H9 (cell line): ENCODE measurements around the gene SC5D. TPM values are rescaled to one million over a fixed set of nuclear protein-coding genes. Genes with fewer than 3 reads are reported as not detected.

ENCODE experiments used
- DNase-seq: peaks from one replicate; pipeline ENCODE4 v3.0.0-alpha.2; 2017
- H2AFZ ChIP-seq: one replicate; pipeline ENCODE4 v1.6.1; 2013; ENCODE audit warnings: mild to moderate bottlenecking, low read length, control low read depth, moderate library complexity
- H2AK5ac ChIP-seq: 2 replicates; pipeline ENCODE4 v1.6.1; 2013; ENCODE audit warnings: low read length, control low read depth, mixed read lengths; ENCODE audit not compliant: insufficient read length
- H2BK120ac ChIP-seq: one replicate; pipeline ENCODE4 v1.6.1; 2013; ENCODE audit warnings: low read depth, mild to moderate bottlenecking, low read length, control low read depth, inconsistent platforms; ENCODE audit not compliant: poor library complexity, severe bottlenecking
- H2BK12ac ChIP-seq: 2 replicates; pipeline ENCODE4 v1.6.1; 2013; ENCODE audit warnings: low read length, control low read depth, mixed read lengths, low read depth; ENCODE audit not compliant: insufficient read length
- H2BK15ac ChIP-seq: 2 replicates; pipeline ENCODE4 v1.6.1; 2013; ENCODE audit warnings: low read depth, low read length, control low read depth
- H2BK20ac ChIP-seq: one replicate; pipeline ENCODE4 v1.6.1; 2013; ENCODE audit warnings: low read depth, mild to moderate bottlenecking, low read length, control low read depth, inconsistent platforms; ENCODE audit not compliant: poor library complexity, severe bottlenecking
- H2BK5ac ChIP-seq: 2 replicates; pipeline ENCODE4 v1.6.1; 2013; ENCODE audit warnings: low read length, control low read depth, mixed read lengths; ENCODE audit not compliant: insufficient read length
- H3K14ac ChIP-seq: 2 replicates; pipeline ENCODE4 v1.6.1; 2013; ENCODE audit warnings: low read length, control low read depth; ENCODE audit not compliant: insufficient read depth
- H3K18ac ChIP-seq: 2 replicates; pipeline ENCODE4 v1.6.1; 2013; ENCODE audit warnings: low read depth, mild to moderate bottlenecking, mixed read lengths, low read length, control low read depth; ENCODE audit not compliant: insufficient read length
- H3K23ac ChIP-seq: 2 replicates; pipeline ENCODE4 v1.6.1; 2013; ENCODE audit warnings: low read length, control low read depth, mixed read lengths, low read depth; ENCODE audit not compliant: insufficient read length
- H3K23me2 ChIP-seq: 2 replicates; pipeline ENCODE4 v1.6.1; 2013; ENCODE audit warnings: low read depth, mild to moderate bottlenecking, mixed read lengths, low read length, control low read depth; ENCODE audit not compliant: insufficient read length, poor library complexity, severe bottlenecking
- H3K27ac ChIP-seq: 2 replicates; pipeline ENCODE4 v1.5.1; 2013; ENCODE audit warnings: low read length, control low read depth, mixed read lengths, low read depth; ENCODE audit not compliant: insufficient read length
- H3K27me3 ChIP-seq: 2 replicates; pipeline ENCODE4 v1.6.1; 2013; ENCODE audit warnings: low read length, control low read depth, inconsistent platforms; ENCODE audit not compliant: insufficient read depth
- H3K4ac ChIP-seq: 2 replicates; pipeline ENCODE4 v1.6.1; 2013; ENCODE audit warnings: low read depth, mild to moderate bottlenecking, control low read depth, inconsistent platforms, low read length, moderate library complexity
- H3K4me1 ChIP-seq: 2 replicates; pipeline ENCODE4 v1.6.1; 2013; ENCODE audit warnings: low read length, control low read depth, inconsistent platforms; ENCODE audit not compliant: insufficient read depth
- H3K4me2 ChIP-seq: 2 replicates; pipeline ENCODE4 v1.6.1; 2013; ENCODE audit warnings: low read length, control low read depth, mixed read lengths; ENCODE audit not compliant: insufficient read length, insufficient read depth
- H3K56ac ChIP-seq: 2 replicates; pipeline ENCODE4 v1.6.1; 2013; ENCODE audit warnings: low read depth, mild to moderate bottlenecking, mixed read lengths, low read length, control low read depth; ENCODE audit not compliant: insufficient read length
- H3K79me1 ChIP-seq: 2 replicates; pipeline ENCODE4 v1.6.1; 2013; ENCODE audit warnings: low read depth, mild to moderate bottlenecking, moderate library complexity, low read length, control low read depth, inconsistent platforms; ENCODE audit not compliant: insufficient read depth, poor library complexity, severe bottlenecking
- H3K79me2 ChIP-seq: 2 replicates; pipeline ENCODE4 v1.6.1; 2013; ENCODE audit warnings: low read length, control low read depth, inconsistent platforms; ENCODE audit not compliant: insufficient read depth
- H3K9ac ChIP-seq: 2 replicates; pipeline ENCODE4 v1.6.1; 2013; ENCODE audit warnings: low read length, control low read depth, mixed read lengths; ENCODE audit not compliant: insufficient read length; ENCODE audit errors: extremely low read depth
- H3K9me3 ChIP-seq: one replicate; pipeline ENCODE4 v1.6.1; 2013; ENCODE audit warnings: low read depth, low read length, inconsistent platforms; ENCODE audit not compliant: control insufficient read depth
- H3T11ph ChIP-seq: one replicate; pipeline ENCODE4 v1.6.1; 2013; ENCODE audit warnings: mild to moderate bottlenecking, low read length, control low read depth, inconsistent platforms
- H4K20me1 ChIP-seq: one replicate; pipeline ENCODE4 v1.6.1; 2013; ENCODE audit not compliant: control insufficient read depth, insufficient read length, insufficient read depth
- H4K5ac ChIP-seq: 2 replicates; pipeline ENCODE4 v1.6.1; 2013; ENCODE audit warnings: low read depth, mild to moderate bottlenecking, mixed read lengths, low read length, control low read depth; ENCODE audit not compliant: insufficient read length
- H4K8ac ChIP-seq: replicated peaks from 2 replicates; pipeline ENCODE4 v1.6.1; 2013; ENCODE audit warnings: low read length, control low read depth, mixed read lengths, low read depth; ENCODE audit not compliant: insufficient read length
- H4K91ac ChIP-seq: 2 replicates; pipeline ENCODE4 v1.6.1; 2013; ENCODE audit warnings: low read depth, mild to moderate bottlenecking, moderate library complexity, mixed read lengths, low read length, control low read depth; ENCODE audit not compliant: insufficient read length
- H3K27ac Mint-ChIP-seq, 3 experiments: 2 replicates in 2 of 3; 3 replicates in 1 of 3; pipeline ENCODE4 v1.8.0; 2020 to 2021; ENCODE audit warnings: mixed read lengths in 3 of 3, mild to moderate bottlenecking in 1 of 3, moderate library complexity in 1 of 3
- H3K27me3 Mint-ChIP-seq: 2 replicates; pipeline ENCODE4 v1.8.0; 2021; ENCODE audit warnings: low read depth, mild to moderate bottlenecking, moderate library complexity, mixed read lengths
- H3K36me3 Mint-ChIP-seq, 3 experiments: 2 replicates in 2 of 3; 3 replicates in 1 of 3; pipeline ENCODE4 v1.8.0; 2020 to 2021; ENCODE audit warnings: low read depth in 3 of 3, mixed read lengths in 3 of 3; ENCODE audit not compliant: insufficient read depth in 1 of 3
- H3K4me1 Mint-ChIP-seq, 2 experiments: 2 replicates each; pipeline ENCODE4 v1.8.0; 2020; ENCODE audit warnings: mixed read lengths in 2 of 2
- H3K4me3 Mint-ChIP-seq, 2 experiments: 2 replicates in 1 of 2; 3 replicates in 1 of 2; pipeline ENCODE4 v1.8.0; 2020 to 2021; ENCODE audit warnings: mild to moderate bottlenecking in 2 of 2, mixed read lengths in 2 of 2, moderate library complexity in 1 of 2
- H3K9me3 Mint-ChIP-seq, 2 experiments: 2 replicates in 1 of 2; 3 replicates in 1 of 2; pipeline ENCODE4 v1.8.0; 2020; ENCODE audit warnings: mild to moderate bottlenecking in 2 of 2, mixed read lengths in 2 of 2, moderate library complexity in 1 of 2
- WGBS: extraction: QIAGEN DNeasy Blood & Tissue Kit; methylation state at CpG from one replicate; pipeline ENCODE4 v1.1.7; 2013; ENCODE audit warnings: missing lambda C conversion rate, low lambda C conversion rate, mixed read lengths; ENCODE audit not compliant: insufficient read length; ENCODE audit errors: extremely low coverage; 5-methylcytosine and 5-hydroxymethylcytosine counted together
- total RNA-seq: library from RNA; stranded (reverse); gene quantifications from 2 replicates; pipeline ENCODE4 v1.2.1, GENCODE V29; 2021
- TF ChIP-seq, protein P1 (sequence below): fragments of 200-600 bp; sonication (generic); conservative IDR thresholded peaks from 3 replicates; pipeline ENCODE4 v1.8.0; 2021; ENCODE audit warnings: antibody characterized with exemption, mild to moderate bottlenecking

Gene SC5D
- total RNA-seq, 1 experiment from 2014 or later = 92.0 TPM

DNA sequence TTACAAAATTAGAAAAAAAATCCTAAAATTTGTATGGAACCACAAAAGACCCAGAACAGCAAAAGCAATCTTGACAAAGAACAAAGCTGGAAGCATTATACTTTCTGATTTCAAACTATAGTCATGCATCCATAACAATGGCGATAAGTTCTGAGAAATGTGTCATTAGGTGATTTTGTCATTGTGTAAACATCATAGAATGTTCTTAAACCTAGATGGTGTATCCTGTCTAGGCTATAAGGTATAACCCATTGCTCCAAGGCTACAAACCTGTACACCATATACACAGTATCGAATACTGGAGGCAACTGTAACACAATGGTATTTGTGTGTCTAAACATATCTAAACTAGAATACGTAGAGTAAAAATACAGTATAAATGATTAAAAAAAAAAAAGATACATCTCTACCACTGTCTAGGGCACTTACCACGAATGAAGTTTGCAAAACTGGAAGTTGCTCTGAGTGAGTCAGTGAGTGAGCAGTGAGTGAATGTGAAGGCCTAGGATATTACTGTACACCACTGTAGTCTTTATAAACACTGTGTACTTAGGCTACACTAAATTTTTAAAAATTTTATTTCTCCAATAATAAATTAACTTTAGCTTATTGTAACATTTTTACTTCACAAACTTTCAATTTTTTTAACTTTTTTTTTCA lies 18.1 kb upstream of the SC5D start:
- no peak overlapping the region for H3K9ac ChIP-seq
- no peak overlapping the region for H3K56ac ChIP-seq
- no peak overlapping the region for H3K4ac ChIP-seq
- no peak overlapping the region for H4K8ac ChIP-seq
- Mint-ChIP-seq H3K27ac (no peak overlapping the region), H3K27me3 (no peaks in the 10 kb centered on the region; the same call in none of the 2 replicates), H3K9me3 (peaks cover 5 to 19% of the 10 kb centered on the region in 2 experiments; a peak in 3 of 5 replicates), H3K4me3 (no peak overlapping the region), H3K36me3 (peaks cover 0 to 25% (median 6%) of the 10 kb centered on the region in 3 experiments; a peak in 4 of 7 replicates), H3K4me1 (peaks cover 23 to 25% of the 10 kb centered on the region in 2 experiments)
- H2AK5ac ChIP-seq = no peak overlapping the region
- no CpG with 5 or more reads among the region's 4 CpGs for WGBS
- H2BK15ac ChIP-seq = no peak overlapping the region
- no peak overlapping the region for H4K91ac ChIP-seq
- no peak overlapping the region for H3K27ac ChIP-seq
- H3K18ac ChIP-seq = no peak overlapping the region
- no peaks in the 10 kb centered on the region for H3K79me1 ChIP-seq
- H2BK12ac ChIP-seq = no peak overlapping the region
- no peak for DNase-seq
- no peak overlapping the region for H2BK20ac ChIP-seq
- no peak overlapping the region for H3K4me2 ChIP-seq
- no peak overlapping the region for H3K14ac ChIP-seq
- no peak overlapping the region for H4K5ac ChIP-seq
- H2AFZ ChIP-seq = no peak overlapping the region
- no peak overlapping the region for H2BK120ac ChIP-seq
- H3T11ph ChIP-seq = no peak overlapping the region
- no peaks in the 10 kb centered on the region; the same call in 1 of the 2 replicates for H3K4me1 ChIP-seq
- H3K23me2 ChIP-seq = no peaks in the 10 kb centered on the region
- no peaks in the 10 kb centered on the region for H4K20me1 ChIP-seq
- H3K23ac ChIP-seq = no peak overlapping the region
- TF ChIP-seq, protein P1, sequence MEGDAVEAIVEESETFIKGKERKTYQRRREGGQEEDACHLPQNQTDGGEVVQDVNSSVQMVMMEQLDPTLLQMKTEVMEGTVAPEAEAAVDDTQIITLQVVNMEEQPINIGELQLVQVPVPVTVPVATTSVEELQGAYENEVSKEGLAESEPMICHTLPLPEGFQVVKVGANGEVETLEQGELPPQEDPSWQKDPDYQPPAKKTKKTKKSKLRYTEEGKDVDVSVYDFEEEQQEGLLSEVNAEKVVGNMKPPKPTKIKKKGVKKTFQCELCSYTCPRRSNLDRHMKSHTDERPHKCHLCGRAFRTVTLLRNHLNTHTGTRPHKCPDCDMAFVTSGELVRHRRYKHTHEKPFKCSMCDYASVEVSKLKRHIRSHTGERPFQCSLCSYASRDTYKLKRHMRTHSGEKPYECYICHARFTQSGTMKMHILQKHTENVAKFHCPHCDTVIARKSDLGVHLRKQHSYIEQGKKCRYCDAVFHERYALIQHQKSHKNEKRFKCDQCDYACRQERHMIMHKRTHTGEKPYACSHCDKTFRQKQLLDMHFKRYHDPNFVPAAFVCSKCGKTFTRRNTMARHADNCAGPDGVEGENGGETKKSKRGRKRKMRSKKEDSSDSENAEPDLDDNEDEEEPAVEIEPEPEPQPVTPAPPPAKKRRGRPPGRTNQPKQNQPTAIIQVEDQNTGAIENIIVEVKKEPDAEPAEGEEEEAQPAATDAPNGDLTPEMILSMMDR = no peak
- no peaks in the 10 kb centered on the region for H3K79me2 ChIP-seq
- H3K27me3 ChIP-seq = no peaks in the 10 kb centered on the region
- no peak overlapping the region for H2BK5ac ChIP-seq
- H3K9me3 ChIP-seq = no peaks in the 10 kb centered on the region
